GM12872 (cell line): ENCODE results near the gene ADAM12.

Source experiments
- TF ChIP-seq, protein P1 (sequence below): IDR thresholded peaks from 3 replicates; pipeline ENCODE4 v1.5.1; 2011; ENCODE audit warnings: low read depth, mild to moderate bottlenecking, low read length, moderate library complexity; ENCODE audit not compliant: insufficient read depth

Gene ADAM12

DNA sequence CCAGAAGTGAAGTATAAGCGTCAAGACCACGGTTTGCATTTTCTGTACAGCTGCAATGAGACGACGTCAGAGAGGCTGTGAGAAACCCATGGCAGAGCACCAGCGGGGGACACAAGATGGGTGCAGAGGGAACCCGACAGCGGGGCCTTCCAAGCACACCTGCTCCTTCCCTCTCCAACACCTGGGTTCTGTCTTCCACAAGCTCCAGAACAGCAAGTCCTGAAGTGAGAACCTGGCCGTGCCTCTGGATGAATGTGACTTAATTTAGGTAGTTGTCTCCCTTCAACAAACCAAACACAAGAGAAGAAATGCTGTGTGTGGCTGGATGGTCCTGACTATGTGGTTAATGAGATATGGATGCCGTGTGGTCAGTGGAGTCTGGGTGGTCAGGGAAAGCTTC, 76.1 kb downstream of the ADAM12 start:
- TF ChIP-seq, protein P1, sequence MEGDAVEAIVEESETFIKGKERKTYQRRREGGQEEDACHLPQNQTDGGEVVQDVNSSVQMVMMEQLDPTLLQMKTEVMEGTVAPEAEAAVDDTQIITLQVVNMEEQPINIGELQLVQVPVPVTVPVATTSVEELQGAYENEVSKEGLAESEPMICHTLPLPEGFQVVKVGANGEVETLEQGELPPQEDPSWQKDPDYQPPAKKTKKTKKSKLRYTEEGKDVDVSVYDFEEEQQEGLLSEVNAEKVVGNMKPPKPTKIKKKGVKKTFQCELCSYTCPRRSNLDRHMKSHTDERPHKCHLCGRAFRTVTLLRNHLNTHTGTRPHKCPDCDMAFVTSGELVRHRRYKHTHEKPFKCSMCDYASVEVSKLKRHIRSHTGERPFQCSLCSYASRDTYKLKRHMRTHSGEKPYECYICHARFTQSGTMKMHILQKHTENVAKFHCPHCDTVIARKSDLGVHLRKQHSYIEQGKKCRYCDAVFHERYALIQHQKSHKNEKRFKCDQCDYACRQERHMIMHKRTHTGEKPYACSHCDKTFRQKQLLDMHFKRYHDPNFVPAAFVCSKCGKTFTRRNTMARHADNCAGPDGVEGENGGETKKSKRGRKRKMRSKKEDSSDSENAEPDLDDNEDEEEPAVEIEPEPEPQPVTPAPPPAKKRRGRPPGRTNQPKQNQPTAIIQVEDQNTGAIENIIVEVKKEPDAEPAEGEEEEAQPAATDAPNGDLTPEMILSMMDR = no peak

DNA sequence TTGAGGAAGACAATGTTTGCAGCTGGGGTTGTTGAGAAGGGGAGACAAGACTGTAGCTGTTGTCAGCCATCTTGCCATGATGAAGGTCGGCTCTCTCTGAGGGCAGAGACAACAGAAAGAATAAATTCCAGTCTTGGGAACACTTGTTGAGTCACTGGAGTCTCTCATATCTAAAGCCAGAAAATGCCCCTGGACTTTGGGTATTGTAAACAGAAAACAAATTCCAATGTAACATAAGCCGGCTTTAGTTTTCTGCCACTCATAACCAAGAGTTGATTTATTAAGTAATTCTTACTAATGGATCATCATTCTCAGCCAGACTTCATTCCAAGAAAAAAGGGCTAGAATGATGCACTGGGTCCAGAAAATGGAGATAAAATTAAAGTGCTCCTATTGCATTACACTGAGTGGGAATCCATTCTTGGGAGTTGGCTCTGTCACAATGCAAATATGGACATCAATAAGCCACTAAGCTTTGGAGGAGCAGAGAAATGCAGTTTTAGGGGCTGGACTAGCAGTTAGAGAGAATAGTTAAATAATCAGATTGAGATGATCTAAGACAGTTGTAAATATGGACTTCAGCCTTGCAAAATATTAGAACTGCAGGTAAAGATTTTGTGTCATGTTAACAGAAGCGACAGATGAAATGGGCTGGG, 78.9 kb downstream of the ADAM12 start:
- TF ChIP-seq, protein P1 = no peak

DNA sequence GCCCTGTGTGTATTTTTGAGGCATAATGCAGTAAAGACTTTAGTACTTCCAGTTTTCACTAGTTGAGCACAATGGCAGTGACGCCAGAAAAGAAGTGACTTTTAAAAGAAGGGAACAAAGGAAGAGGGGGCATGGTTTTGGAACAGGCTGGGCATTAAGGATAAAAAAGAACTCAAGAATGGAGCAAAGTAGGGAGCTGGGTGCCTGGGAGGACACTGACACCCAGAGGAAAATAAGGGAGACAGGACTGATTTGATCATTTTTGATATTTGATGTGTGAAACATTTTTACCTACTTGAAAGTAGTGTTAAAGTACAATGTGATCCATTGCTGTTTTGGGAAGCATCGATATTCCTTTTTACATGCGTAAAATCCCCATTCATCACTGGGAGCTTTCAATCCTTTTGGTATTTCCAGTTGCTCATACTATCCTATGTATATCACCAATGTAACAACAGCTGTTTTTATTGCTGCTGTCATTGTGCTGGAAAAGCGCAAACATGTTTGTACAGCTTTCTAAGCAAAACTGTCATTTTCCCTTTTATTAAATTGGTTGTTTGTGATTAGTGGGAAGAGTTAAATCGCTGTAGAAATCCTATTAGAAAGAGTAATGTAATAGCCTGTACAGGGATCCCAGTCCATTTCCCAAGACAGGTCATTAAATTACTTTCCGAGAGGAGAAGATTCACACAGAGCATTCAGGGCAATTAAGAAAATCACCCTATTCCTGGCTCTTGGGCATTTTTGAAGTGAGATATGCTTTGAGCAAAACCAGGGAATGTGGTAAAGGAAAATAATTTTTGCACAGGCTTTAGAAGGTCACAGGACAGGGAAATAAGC, 85.2 kb downstream of the ADAM12 start:
- TF ChIP-seq, protein P1 = no peak

DNA sequence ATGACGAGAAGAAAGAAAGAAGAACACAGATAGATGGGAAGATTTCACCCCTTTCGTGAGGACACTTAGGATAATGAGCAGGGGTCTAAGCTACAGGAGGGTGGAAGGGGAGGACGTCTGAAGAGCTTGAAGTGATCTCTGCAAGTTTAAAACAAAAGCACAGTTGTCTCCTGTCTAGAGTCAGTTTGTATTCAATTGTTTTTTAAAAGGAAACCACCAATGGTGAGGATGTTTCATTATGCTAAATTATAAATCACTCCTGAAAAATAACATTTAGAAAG, 85.9 kb downstream of the ADAM12 start:
- TF ChIP-seq, protein P1 = no peak

DNA sequence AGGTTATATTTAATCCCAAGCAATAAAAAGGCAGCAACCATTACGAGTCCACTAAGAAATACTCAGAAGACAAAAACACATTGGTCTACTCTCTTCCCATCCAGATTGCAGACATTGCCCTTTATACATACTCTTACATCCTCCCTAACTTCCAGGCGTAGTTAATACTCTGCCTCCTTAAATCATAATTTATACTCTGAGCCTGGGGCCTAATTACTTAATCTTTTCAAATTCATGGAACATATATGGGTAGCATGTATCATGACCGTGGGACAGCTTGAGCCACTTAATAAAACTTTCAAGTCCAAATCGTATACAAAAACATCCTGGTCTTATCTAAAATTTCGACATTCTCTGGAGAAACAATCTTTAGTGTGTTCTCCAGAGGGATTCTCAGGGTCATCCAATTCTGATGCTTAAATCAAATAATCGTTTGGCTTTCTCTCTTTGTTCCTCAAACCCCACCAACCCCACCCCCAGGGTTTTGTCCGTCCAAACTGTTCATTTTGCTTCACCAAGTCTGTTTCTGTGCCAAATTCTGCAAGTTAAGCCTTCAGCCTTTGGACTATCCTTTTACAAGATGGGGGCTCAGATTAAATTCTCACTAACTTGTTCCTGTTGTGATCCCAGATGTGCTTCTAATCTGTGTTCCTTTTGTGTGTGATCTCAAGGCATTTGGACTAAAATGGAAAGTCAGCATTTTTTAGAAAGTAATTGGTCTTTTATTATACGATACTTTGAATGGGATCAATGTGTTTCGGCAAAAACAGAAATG, 86.4 kb downstream of the ADAM12 start:
- TF ChIP-seq, protein P1 = no peak

DNA sequence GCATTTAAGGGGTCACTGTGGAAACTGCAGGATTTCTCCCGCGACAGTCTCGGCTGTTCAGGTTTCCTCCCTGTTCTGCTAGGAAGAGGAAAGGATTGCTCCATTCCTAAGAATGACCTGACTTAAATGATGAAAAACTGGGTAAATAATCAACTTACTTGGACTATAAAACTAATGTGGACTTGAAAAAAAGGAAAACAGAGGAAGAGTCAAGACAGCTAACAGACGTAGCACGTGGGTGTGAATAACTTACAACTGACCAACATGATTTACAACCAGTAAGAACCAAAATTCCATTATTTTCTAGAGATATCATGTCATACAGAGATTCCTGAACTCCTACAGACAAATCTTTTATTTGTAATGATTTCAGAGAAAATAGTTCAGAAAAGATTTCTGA, 93.8 kb downstream of the ADAM12 start:
- TF ChIP-seq, protein P1 = no peak

DNA sequence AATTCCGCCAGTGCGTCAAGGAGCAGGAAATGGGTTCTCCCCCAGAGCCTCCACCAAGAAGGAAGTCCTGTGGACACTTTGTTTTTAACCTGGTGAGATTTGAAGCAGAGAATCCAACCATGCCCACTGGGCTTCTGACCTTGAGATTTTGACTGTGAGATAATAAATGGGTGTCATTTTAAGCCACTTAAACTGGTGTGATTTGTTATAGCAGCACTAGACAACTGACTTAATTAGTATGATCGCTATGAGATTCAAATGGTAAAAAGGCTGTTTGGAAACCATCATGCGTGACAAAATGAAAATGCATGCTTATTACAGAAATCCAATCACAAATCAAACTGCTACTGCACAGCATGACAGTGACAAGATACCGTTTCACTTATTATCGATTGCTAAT, 98.0 kb downstream of the ADAM12 start:
- TF ChIP-seq, protein P1 = no peak
